NCI-H2107 treated with DMSO at 0.1 percent for 48 hours (cell line): ENCODE measurements around the gene IGSF9.

ENCODE experiments used
- DNase-seq: peaks from one replicate; lab custom pipeline; 2025; ENCODE audit not compliant: unreplicated experiment; lab: John Stamatoyannopoulos, UW

Gene IGSF9

GRCh38 chr1:159974350-159974965 is 29.0 kb upstream of the IGSF9 start:
- DNase-seq, result no peak

GRCh38 chr1:159973350-159973940 is 28.0 kb upstream of the IGSF9 start:
- DNase-seq, result no peak

- no peak for DNase-seq
These were observed 27.2 kb upstream of the IGSF9 start for GRCh38 chr1:159972443-159973205.

- no peak for DNase-seq
These were observed 25.5 kb upstream of the IGSF9 start for GRCh38 chr1:159970932-159971342.

GRCh38 chr1:159968901-159969300 is 23.5 kb upstream of the IGSF9 start:
- no peak for DNase-seq

GRCh38 chr1:159965263-159965662 is 19.9 kb upstream of the IGSF9 start:
- DNase-seq, result no peak

GRCh38 chr1:159964144-159964543 is 18.7 kb upstream of the IGSF9 start:
- DNase-seq, result peak; percentile 84

GRCh38 chr1:159962176-159962575 is 16.8 kb upstream of the IGSF9 start:
- no peak for DNase-seq

- DNase-seq, result no peak
These were observed 16.2 kb upstream of the IGSF9 start for GRCh38 chr1:159961636-159962035.

GRCh38 chr1:159960721-159961381 is 15.4 kb upstream of the IGSF9 start:
- DNase-seq, result no peak

- no peak for DNase-seq
These were observed 14.0 kb upstream of the IGSF9 start for GRCh38 chr1:159959451-159959850.

- DNase-seq, result no peak
These were observed 13.4 kb upstream of the IGSF9 start for GRCh38 chr1:159958719-159959380.

GRCh38 chr1:159957824-159958268 is 12.4 kb upstream of the IGSF9 start:
- no peak for DNase-seq

- no peak for DNase-seq
These were observed 10.0 kb upstream of the IGSF9 start for GRCh38 chr1:159955456-159955855.

GRCh38 chr1:159953536-159954515 is 8.4 kb upstream of the IGSF9 start, which contains the start of gene SLAMF9:
Gene SLAMF9 (minus strand): TSS chr1:159954237. CDS start chr1:159954137, 100 bp downstream.
- DNase-seq, result no peak

- DNase-seq, result no peak
These were observed 7.5 kb upstream of the IGSF9 start for GRCh38 chr1:159952932-159953331.

GRCh38 chr1:159951551-159951950 is 6.1 kb upstream of the IGSF9 start:
- no peak for DNase-seq

- DNase-seq, result no peak
These were observed 5.6 kb upstream of the IGSF9 start for GRCh38 chr1:159951016-159951415.

GRCh38 chr1:159949981-159950381 is 4.6 kb upstream of the IGSF9 start:
- DNase-seq, result no peak

- no peak for DNase-seq
These were observed 3.7 kb upstream of the IGSF9 start for GRCh38 chr1:159949123-159949522.
